Heart left ventricle (tissue), 16 donors: ENCODE data around the gene ETV5. TPM values are rescaled to one million over a fixed set of nuclear protein-coding genes. Genes with fewer than 3 reads are reported as not detected.
A peak's percentile ranks its signal among the peaks of the same experiment; 100 is the strongest.

Experiments
- ATAC-seq, 4 donors: fragments of 200-7000 bp; cut with Tn5 transposase; one replicate each; pipeline ENCODE4 v1.9.1; 2020 to 2022; ENCODE audit warnings: moderate library complexity in 4 of 4, mild to moderate bottlenecking in 3 of 4, moderate number of reproducible peaks in 1 of 4
- DNase-seq, 5 donors: peaks; one replicate each; pipeline ENCODE4 v3.0.0-alpha.2; 2020
- H3K27ac ChIP-seq, 12 donors: fragments of 200-600 bp; sonication (generic) in 4 of 12; one replicate each; pipeline versions ENCODE4 v1.5.0 to v1.8.0; 2016 to 2022; ENCODE audit warnings: mild to moderate bottlenecking in 2 of 12
- H3K27me3 ChIP-seq, 9 donors: fragments of 200-600 bp; sonication (generic) in 2 of 9; one replicate each; pipeline versions ENCODE4 v1.5.1 to v1.8.0; 2016 to 2022; ENCODE audit warnings: mild to moderate bottlenecking in 3 of 9
- H3K36me3 ChIP-seq, 9 donors: fragments of 200-600 bp; sonication (generic) in 2 of 9; one replicate each; pipeline versions ENCODE4 v1.5.0 to v1.8.0; 2018 to 2022; ENCODE audit warnings: mild to moderate bottlenecking in 2 of 9
- H3K4me1 ChIP-seq, 12 donors: fragments of 200-600 bp; sonication (generic) in 4 of 12; one replicate each; pipeline versions ENCODE4 v1.5.0 to v1.8.0; 2016 to 2022; ENCODE audit warnings: mild to moderate bottlenecking in 3 of 12
- H3K4me3 ChIP-seq, 12 donors: fragments of 200-600 bp; sonication (generic) in 4 of 12; one replicate each; pipeline versions ENCODE4 v1.5.0 to v1.8.0; 2017 to 2022; ENCODE audit warnings: mild to moderate bottlenecking in 9 of 12, moderate library complexity in 4 of 12
- H3K9me3 ChIP-seq, 12 donors: fragments of 200-600 bp; sonication (generic) in 4 of 12; one replicate each; pipeline versions ENCODE4 v1.5.0 to v1.8.0; 2016 to 2022; ENCODE audit warnings: mild to moderate bottlenecking in 1 of 12
- CTCF ChIP-seq, 12 donors: fragments of 200-600 bp; sonication (generic) in 4 of 12; IDR thresholded peaks; one replicate each; pipeline versions ENCODE4 v1.5.0 to v1.8.0; 2018 to 2022; ENCODE audit warnings: antibody characterized with exemption in 12 of 12, mild to moderate bottlenecking in 5 of 12
- POLR2A ChIP-seq, 2 donors: fragments of 450-650 bp; IDR thresholded peaks; one replicate each; pipeline ENCODE4 v1.6.1; 2017; ENCODE audit warnings: antibody characterized with exemption in 2 of 2, mild to moderate bottlenecking in 2 of 2, moderate library complexity in 2 of 2
- WGBS, 4 donors: extraction: QIAGEN DNeasy Blood & Tissue Kit in 2 of 4; methylation state at CpG; one replicate each; pipeline versions ENCODE4 v1.1.5 to v1.1.7; 2013 to 2018; 5-methylcytosine and 5-hydroxymethylcytosine counted together
- intact Hi-C, 10 donors: fragments of 100-400 bp; cut with DNase I; formaldehyde crosslinking; loops; one replicate each; pipeline versions ENCODE4 v1.11.1 to v1.14.2; 2022
- polyA plus RNA-seq, 2 donors: library from polyadenylated mRNA; stranded (reverse); fragments of 200-250 nt; gene quantifications; one replicate each; pipeline ENCODE4 v1.2.3, GENCODE V29; 2013
- total RNA-seq, 9 donors: library from RNA; depleted of rRNA in 2 of 9; stranded (reverse); fragments of >200 nt in 2 of 9; fragmentation: NEBNext Ultra II Directional in 3 of 9; extraction: Animal tissue kit (Norgen Biotek cat#: 25700) in 3 of 9; gene quantifications; one replicate each; pipeline versions ENCODE4 v1.1.0 to v1.2.4, GENCODE V29; 2016 to 2023
- donor health status: ischemic (EF 13 %, LVEDD 7.1; RV severe dilation, severe dysfunction).
- donor health status: healthy with polysubstance abuse.
- donor health status: DM: no; HTN: yes; CAD: no.
- donor health status: DM: no; HTN: no; CAD: no.
- donor health status: ischemic (EF 25% LVEDD 6.9; RV normal size, moderate dysfunction).
- donor health status: ischemic (EF 25% LVEDD 5.7; RV mildly dilated, moderate dysfunction).
- donor health status: healthy.
- donor health status: DM: yes; HTN: yes; CAD: no.
- donor health status: ischemic (EF 35%, LVEDD 5.7; RV mildly dilated, moderate dysfunction).
- donor health status: nonischemic (EF 11% LVEDD 7.7; RV severe dilation, severe dysfunction).
- donor health status: DM: yes; HTN: yes; CAD: no.
- donor health status: PGD.
- donor health status: ischemic (EF 29% LVEDD 5.4; RV normal size, mild dysfunction).
- donor health status: nonischemic (EF 23%, LVEDD 6.1; RV moderate dilation, normal function).

Gene ETV5
- total and polyA plus RNA-seq, 11 donors: 0.65 to 29.9 (median 6.9) TPM

- no peaks in the 10 kb centered on the region for H3K9me3 ChIP-seq
- ATAC-seq (no peak), DNase-seq (no peak)
- no peaks in the 10 kb centered on the region for H3K4me1 ChIP-seq
- H3K27me3 ChIP-seq: peaks cover 0 to 6% (median 0%) of the 10 kb centered on the region in 9 donors
- H3K4me3 ChIP-seq: no peak overlapping the region
- WGBS, 4 donors: 39 to 56% (median 49%) methylated on average over 3 of the region's 3 CpGs
- TF ChIP-seq POLR2A (IDR thresholded peaks at IDR 0.05) (no peak), CTCF (IDR thresholded peaks at IDR 0.05) (peak in 8 of 12 donors; percentile 9 to 35 (median 26))
- H3K36me3 ChIP-seq: no peaks in the 10 kb centered on the region
- intact Hi-C loops: no loop called here
- no peak overlapping the region for H3K27ac ChIP-seq
Observed at GRCh38 chr3:186002884-186003472, 105.9 kb downstream of the ETV5 start.

- peaks cover 0 to 6% (median 0%) of the 10 kb centered on the region in 9 donors for H3K27me3 ChIP-seq
- no peaks in the 10 kb centered on the region for H3K9me3 ChIP-seq
- 68 to 75% (median 70%) methylated on average over 2 of the region's 2 CpGs for WGBS, 4 donors
- TF ChIP-seq CTCF (IDR thresholded peaks at IDR 0.05): no peak
- no peak for TF ChIP-seq POLR2A (IDR thresholded peaks at IDR 0.05)
- H3K4me1 ChIP-seq: no peaks in the 10 kb centered on the region
- no peak overlapping the region for H3K4me3 ChIP-seq
- H3K27ac ChIP-seq: no peak overlapping the region
- DNase-seq (no peak), ATAC-seq (no peak)
- no peaks in the 10 kb centered on the region for H3K36me3 ChIP-seq
- intact Hi-C loops: no loop called here
Observed at GRCh38 chr3:186001842-186002241, 107.0 kb downstream of the ETV5 start.

- H3K4me1 ChIP-seq: no peaks in the 10 kb centered on the region
- DNase-seq (no peak), ATAC-seq (no peak)
- no peak overlapping the region for H3K27ac ChIP-seq
- WGBS, 4 donors: 93 to 94% (median 93%) methylated on average over 14 of the region's 14 CpGs
- TF ChIP-seq CTCF (IDR thresholded peaks at IDR 0.05): no peak
- no peak for TF ChIP-seq POLR2A (IDR thresholded peaks at IDR 0.05)
- no peak overlapping the region for H3K4me3 ChIP-seq
- no peaks in the 10 kb centered on the region for H3K9me3 ChIP-seq
- peaks cover 0 to 6% (median 0%) of the 10 kb centered on the region in 9 donors for H3K27me3 ChIP-seq
- intact Hi-C loops: no loop called here
- no peaks in the 10 kb centered on the region for H3K36me3 ChIP-seq
Observed at GRCh38 chr3:185999221-185999620, 109.7 kb downstream of the ETV5 start.

GRCh38 chr3:185998136-185998535 is 110.8 kb downstream of the ETV5 start:
- Histone ChIP-seq H3K9me3 (no peaks in the 10 kb centered on the region), H3K36me3 (no peaks in the 10 kb centered on the region), H3K27ac (no peak overlapping the region), H3K4me3 (no peak overlapping the region), H3K27me3 (peaks cover 0 to 6% (median 0%) of the 10 kb centered on the region in 9 donors), H3K4me1 (no peaks in the 10 kb centered on the region)
- TF ChIP-seq POLR2A (IDR thresholded peaks at IDR 0.05) (no peak), CTCF (IDR thresholded peaks at IDR 0.05) (no peak)
- intact Hi-C loops: no loop called here
- DNase-seq: no peak
- 76 to 95% (median 83%) methylated on average over 2 of the region's 2 CpGs for WGBS, 4 donors
- no peak for ATAC-seq
